ENCODE measurements around the gene SEPTIN7. TPM values are rescaled to one million over a fixed set of nuclear protein-coding genes. Genes with fewer than 3 reads are reported as not detected.

Gene SEPTIN7
- total and polyA plus RNA-seq, 2 donors from 2014 or later = 125 to 189 TPM

DNA sequence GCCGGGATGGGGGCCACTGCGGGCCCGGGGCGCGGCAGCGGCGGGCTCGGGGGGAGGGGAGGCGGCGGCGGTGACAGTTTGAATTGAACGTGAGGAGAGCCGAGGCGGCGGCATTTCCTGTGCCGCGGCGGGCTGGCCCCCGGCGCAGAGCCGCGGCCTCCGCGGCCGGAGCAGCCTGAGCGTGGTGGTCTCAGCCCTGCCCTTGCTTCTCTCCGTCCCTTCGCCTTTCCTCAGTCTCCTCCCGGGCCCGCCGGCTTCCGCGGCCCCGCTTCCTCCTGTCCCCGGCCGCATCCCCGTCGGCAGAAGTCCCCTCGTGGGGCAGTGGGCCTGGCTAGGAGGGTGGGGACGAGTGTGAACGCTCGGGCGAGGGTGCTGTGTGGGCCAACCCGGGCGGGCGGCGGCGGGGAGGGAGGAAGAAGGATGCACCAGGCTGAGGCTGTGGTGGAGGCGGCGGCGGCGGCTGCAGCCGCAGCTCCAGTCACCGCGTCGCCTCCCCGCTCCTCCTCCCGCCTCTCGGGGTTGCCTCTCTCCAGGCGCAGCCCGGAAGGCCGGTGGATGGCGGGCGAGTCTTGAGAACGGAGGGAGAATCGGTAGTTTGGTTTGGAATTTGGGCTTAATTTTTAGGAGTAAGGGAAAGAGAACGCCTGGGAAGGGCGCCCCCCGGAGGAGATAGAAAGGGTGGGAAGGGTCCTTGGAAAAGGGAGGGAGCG, 690 bp downstream of the SEPTIN7 start:
- Histone ChIP-seq H3K9ac (ENCODE audit: low read length in 3 of 3) (peak overlapping the region; percentile 44 to 85 (median 77)), H3K27ac (ENCODE audit: low read depth in 2 of 2, low read length in 2 of 2) (peak overlapping the region; percentile 99), H3K36me3 (ENCODE audit: control insufficient read depth in 2 of 3, insufficient read depth in 3 of 3, low read length in 3 of 3) (no peaks in the 10 kb centered on the region), H3K9me3 (ENCODE audit: control insufficient read depth in 2 of 3, insufficient read depth in 1 of 3, low read length in 3 of 3) (no peaks in the 10 kb centered on the region), H3K4me3 (ENCODE audit: low read length in 3 of 3) (peak overlapping the region; percentile 62 to 79 (median 67)), H3K27me3 (ENCODE audit: control insufficient read depth, insufficient read depth, low read length) (no peaks in the 10 kb centered on the region), H3K4me1 (ENCODE audit: control insufficient read depth in 2 of 3, insufficient read depth in 2 of 3, low read depth in 1 of 3, low read length in 3 of 3) (peaks cover 7 to 13% (median 7%) of the 10 kb centered on the region in 3 donors)
- TF ChIP-seq, protein P1, sequence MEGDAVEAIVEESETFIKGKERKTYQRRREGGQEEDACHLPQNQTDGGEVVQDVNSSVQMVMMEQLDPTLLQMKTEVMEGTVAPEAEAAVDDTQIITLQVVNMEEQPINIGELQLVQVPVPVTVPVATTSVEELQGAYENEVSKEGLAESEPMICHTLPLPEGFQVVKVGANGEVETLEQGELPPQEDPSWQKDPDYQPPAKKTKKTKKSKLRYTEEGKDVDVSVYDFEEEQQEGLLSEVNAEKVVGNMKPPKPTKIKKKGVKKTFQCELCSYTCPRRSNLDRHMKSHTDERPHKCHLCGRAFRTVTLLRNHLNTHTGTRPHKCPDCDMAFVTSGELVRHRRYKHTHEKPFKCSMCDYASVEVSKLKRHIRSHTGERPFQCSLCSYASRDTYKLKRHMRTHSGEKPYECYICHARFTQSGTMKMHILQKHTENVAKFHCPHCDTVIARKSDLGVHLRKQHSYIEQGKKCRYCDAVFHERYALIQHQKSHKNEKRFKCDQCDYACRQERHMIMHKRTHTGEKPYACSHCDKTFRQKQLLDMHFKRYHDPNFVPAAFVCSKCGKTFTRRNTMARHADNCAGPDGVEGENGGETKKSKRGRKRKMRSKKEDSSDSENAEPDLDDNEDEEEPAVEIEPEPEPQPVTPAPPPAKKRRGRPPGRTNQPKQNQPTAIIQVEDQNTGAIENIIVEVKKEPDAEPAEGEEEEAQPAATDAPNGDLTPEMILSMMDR (IDR thresholded peaks at IDR 0.05; ENCODE audit: borderline replicate concordance, extremely low read depth, insufficient read depth) = peak; percentile 35
- FAIRE-seq = no peak
- intact Hi-C loops (cut with DNase I) = no loop called here
- peak; percentile 78 to 93 (median 89) for DNase-seq

DNA sequence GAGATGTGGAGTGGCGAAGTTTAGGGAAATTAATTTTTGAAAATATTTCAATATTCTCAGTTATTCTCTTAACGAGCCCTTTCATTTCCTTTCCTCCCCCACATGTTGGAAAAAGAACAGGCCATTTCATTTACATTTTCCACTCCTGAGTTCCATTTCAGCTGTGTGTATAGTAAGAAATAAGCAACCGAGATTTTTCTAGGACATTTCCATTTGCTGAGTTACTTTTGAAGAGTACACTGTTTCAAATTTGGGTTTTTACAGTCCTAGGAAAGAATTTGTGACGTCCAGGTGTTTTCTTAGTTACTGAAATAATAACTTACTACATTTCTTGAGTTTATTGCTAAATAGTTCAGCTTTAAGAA, 1.2 kb downstream of the SEPTIN7 start:
- no peak for DNase-seq
- peak overlapping the region; percentile 44 to 85 (median 46) for H3K9ac ChIP-seq (ENCODE audit: low read length in 3 of 3)
- intact Hi-C loops (cut with DNase I) = no loop called here

DNA sequence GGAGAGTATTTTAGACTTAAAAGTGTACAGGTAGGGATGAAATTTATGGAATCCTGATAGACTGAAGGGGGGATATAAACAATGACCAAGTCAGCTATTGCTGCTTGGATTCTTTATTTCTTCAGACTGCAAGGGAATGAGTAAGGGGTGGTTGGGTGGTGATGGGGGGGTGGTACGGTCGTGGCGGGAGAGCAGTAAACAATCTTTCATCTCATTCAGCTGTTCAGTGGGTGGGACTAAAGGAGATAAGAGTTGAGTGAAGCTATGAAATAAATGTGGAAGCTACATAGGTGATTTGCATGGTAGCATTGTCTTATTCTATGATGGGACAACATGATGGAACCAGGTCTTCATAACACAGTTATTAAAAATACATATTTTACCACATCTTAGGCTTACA, 1.8 kb downstream of the SEPTIN7 start:
- peaks cover 7 to 13% (median 7%) of the 10 kb centered on the region in 3 donors for H3K4me1 ChIP-seq (ENCODE audit: control insufficient read depth in 2 of 3, insufficient read depth in 2 of 3, low read depth in 1 of 3, low read length in 3 of 3)
- intact Hi-C loops (cut with DNase I) = no loop called here
- TF ChIP-seq, protein P1 (IDR thresholded peaks at IDR 0.05; ENCODE audit: borderline replicate concordance, extremely low read depth, insufficient read depth) = no peak
- no peak for FAIRE-seq
- no peaks in the 10 kb centered on the region for H3K27me3 ChIP-seq (ENCODE audit: control insufficient read depth, insufficient read depth, low read length)
- no peaks in the 10 kb centered on the region for H3K9me3 ChIP-seq (ENCODE audit: control insufficient read depth in 2 of 3, insufficient read depth in 1 of 3, low read length in 3 of 3)
- peak overlapping the region; percentile 62 to 79 (median 67) for H3K4me3 ChIP-seq (ENCODE audit: low read length in 3 of 3)
- H3K36me3 ChIP-seq (ENCODE audit: control insufficient read depth in 2 of 3, insufficient read depth in 3 of 3, low read length in 3 of 3) = no peaks in the 10 kb centered on the region
- H3K9ac ChIP-seq (ENCODE audit: low read length in 3 of 3) = peak overlapping the region; percentile 44 to 85 (median 46)
- peak overlapping the region in 1 of 2 donors; percentile 99 for H3K27ac ChIP-seq (ENCODE audit: low read depth in 2 of 2, low read length in 2 of 2)
- DNase-seq = peak in 2 of 5 donors; percentile 13 to 31

More for the DNA sequence above, 1.2 kb downstream of the SEPTIN7 start:
- Histone ChIP-seq H3K4me3 (ENCODE audit: low read length in 3 of 3) (peak overlapping the region; percentile 62 to 79 (median 67)), H3K9me3 (ENCODE audit: control insufficient read depth in 2 of 3, insufficient read depth in 1 of 3, low read length in 3 of 3) (no peaks in the 10 kb centered on the region), H3K27me3 (ENCODE audit: control insufficient read depth, insufficient read depth, low read length) (no peaks in the 10 kb centered on the region), H3K36me3 (ENCODE audit: control insufficient read depth in 2 of 3, insufficient read depth in 3 of 3, low read length in 3 of 3) (no peaks in the 10 kb centered on the region), H3K4me1 (ENCODE audit: control insufficient read depth in 2 of 3, insufficient read depth in 2 of 3, low read depth in 1 of 3, low read length in 3 of 3) (peaks cover 7 to 13% (median 7%) of the 10 kb centered on the region in 3 donors), H3K27ac (ENCODE audit: low read depth in 2 of 2, low read length in 2 of 2) (peak overlapping the region; percentile 99)
- TF ChIP-seq, protein P1 (IDR thresholded peaks at IDR 0.05; ENCODE audit: borderline replicate concordance, extremely low read depth, insufficient read depth) = no peak
- FAIRE-seq = no peak

All from kidney (tissue), 14 donors.